Measurements from ENCODE around the gene OR6P1. TPM values are rescaled to one million over a fixed set of nuclear protein-coding genes. Genes with fewer than 3 reads are reported as not detected.
A peak's percentile ranks its signal among the peaks of the same experiment; 100 is the strongest.

Gene OR6P1
- total and polyA plus RNA-seq, 2 of the 8 experiments (the other 6 are each of a cell fraction or from before 2014, with no cell fraction given) = not detected

DNA sequence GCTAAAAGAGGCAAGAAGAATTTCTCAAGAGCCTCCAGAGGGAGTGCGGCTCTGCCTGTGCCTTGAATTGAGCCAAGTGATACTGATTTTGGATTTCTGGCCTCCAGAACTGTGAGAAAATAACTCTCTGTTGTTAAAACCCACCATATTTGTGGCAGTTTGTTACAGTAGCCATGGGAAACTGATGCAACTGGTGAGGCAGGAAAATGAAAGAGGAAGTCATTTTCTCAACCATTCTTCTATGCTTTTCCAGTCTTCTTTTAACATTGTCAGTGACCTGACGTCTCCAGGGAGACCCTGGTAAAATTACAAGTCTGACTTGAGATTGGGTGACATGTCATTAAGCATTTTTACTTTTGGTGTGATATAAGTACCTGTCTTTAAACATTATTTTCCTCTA, 5.8 kb downstream of the OR6P1 start:
- Histone ChIP-seq H3K4ac (replicated peaks; ENCODE audit: insufficient read length, low read depth, low read length) (no peak overlapping the region), H3K9me3 (ENCODE audit: insufficient read depth in 2 of 2, low read depth in 1 of 2, low read length in 1 of 2) (peaks cover 0 to 2% of the 10 kb centered on the region in 2 experiments; a peak in 1 of 4 replicates), H2BK120ac (replicated peaks; ENCODE audit: low read depth, low read length) (no peak overlapping the region), H2BK20ac (ENCODE audit: low read length) (no peak overlapping the region), H4K8ac (ENCODE audit: extremely low read depth, insufficient read depth, low read length) (no peak overlapping the region), H3K14ac (ENCODE audit: insufficient read length) (no peak overlapping the region), H2AFZ (ENCODE audit: low read length) (peak overlapping the region; percentile 84; the same call in 1 of the 2 replicates), H3K4me3 (ENCODE audit: extremely low read depth in 1 of 4, insufficient read depth in 2 of 4, low read depth in 3 of 4, low read length in 4 of 4) (no peak overlapping the region), H3K4me1 (replicated peaks in 1 of 4; ENCODE audit: control insufficient read depth in 3 of 4, insufficient read depth in 4 of 4, low read length in 3 of 4) (no peaks in the 10 kb centered on the region), H2BK12ac (ENCODE audit: low read depth, low read length) (no peak overlapping the region), H4K91ac (replicated peaks; ENCODE audit: insufficient read length, low read length) (no peak overlapping the region), H3K56ac (replicated peaks; ENCODE audit: insufficient read length, low read depth, low read length) (no peak overlapping the region), H4K20me1 (replicated peaks in 1 of 2; ENCODE audit: control insufficient read depth in 1 of 2, insufficient read depth in 2 of 2, low read length in 2 of 2) (no peaks in the 10 kb centered on the region), H3K79me1 (ENCODE audit: low read depth, low read length) (no peaks in the 10 kb centered on the region), H3K23me2 (ENCODE audit: low read depth, low read length) (no peaks in the 10 kb centered on the region), H3K4me2 (ENCODE audit: insufficient read depth in 1 of 2, low read depth in 2 of 2, low read length in 2 of 2) (no peak overlapping the region), H3K27me3 (replicated peaks in 1 of 4; ENCODE audit: control insufficient read depth in 3 of 4, extremely low read depth in 1 of 4, insufficient read depth in 3 of 4, low read length in 3 of 4) (no peaks in the 10 kb centered on the region), H4K5ac (ENCODE audit: insufficient read length, low read depth, low read length) (no peak overlapping the region), H3K23ac (ENCODE audit: insufficient read length) (no peak overlapping the region), H2BK5ac (ENCODE audit: low read depth, low read length) (no peak overlapping the region), H2BK15ac (ENCODE audit: low read length) (no peak overlapping the region), H3K36me3 (ENCODE audit: control insufficient read depth in 2 of 4, insufficient read depth in 4 of 4, low read length in 3 of 4) (no peaks in the 10 kb centered on the region), H3K79me2 (ENCODE audit: control insufficient read depth in 1 of 2, insufficient read depth in 2 of 2, low read length in 2 of 2) (no peaks in the 10 kb centered on the region), H2AK5ac (ENCODE audit: low read depth, low read length) (no peak overlapping the region), H3K18ac (ENCODE audit: extremely low read depth, low read length) (no peak overlapping the region), H3K27ac (ENCODE audit: low read depth, low read length) (no peak overlapping the region), H3K9ac (replicated peaks in 1 of 4; ENCODE audit: extremely low read depth in 1 of 4, low read depth in 3 of 4, low read length in 3 of 4) (no peak overlapping the region)
- CTCF ChIA-PET (ENCODE audit: partially characterized antibody) = no interaction called here
- DNase-seq (ENCODE audit: low read depth in 1 of 2, low spot score in 2 of 2) (no peak), FAIRE-seq (no peak)
- POLR2A ChIA-PET (ENCODE audit: partially characterized antibody) = no interaction called here
- TF ChIP-seq YY1 (IDR thresholded peaks at IDR 0.05; ENCODE audit: low read depth, low read length) (no peak), EZH2 (IDR thresholded peaks at IDR 0.05; ENCODE audit: low read depth, low read length, severe bottlenecking) (no peak), KDM1A (IDR thresholded peaks at IDR 0.05; ENCODE audit: borderline replicate concordance, low read length) (no peak), EGR1 (IDR thresholded peaks at IDR 0.05; ENCODE audit: borderline replicate concordance, low read depth, low read length) (no peak), TAF7 (optimal IDR thresholded peaks at IDR 0.05; ENCODE audit: borderline replicate concordance, low read depth, low read length) (no peak)
- 80% methylated on average over 2 of the region's 2 CpGs; no CpG with 5 or more reads in 1 of the 2 experiments for WGBS, 2 experiments (ENCODE audit: extremely low coverage in 1 of 2, insufficient coverage in 1 of 2, insufficient read length in 1 of 2, insufficient replicate concordance in 2 of 2, low coverage in 1 of 2, low lambda C conversion rate in 2 of 2, missing lambda C conversion rate in 1 of 2)
